ENCODE data around the gene SSBP3.

GRCh38 chr1:54325284-54325683, 80.9 kb downstream of the SSBP3 start:
- no peak for TF ChIP-seq ZBTB33 (IDR thresholded peaks at IDR 0.05; ENCODE audit: borderline replicate concordance, low read depth)
- no peak for TF ChIP-seq SMC3 (IDR thresholded peaks at IDR 0.05; ENCODE audit: low read depth, low read length)
- no peak for TF ChIP-seq IRF3 (IDR thresholded peaks at IDR 0.05; ENCODE audit: low read depth, low read length)
- TF ChIP-seq CTCF (IDR thresholded peaks at IDR 0.05) = no peak
